Osteocyte (in vitro differentiated cells): ENCODE measurements around the gene SEMA3A. TPM values are rescaled to one million over a fixed set of nuclear protein-coding genes. Genes with fewer than 3 reads are reported as not detected.
"Not testable (repeated sequence)": the region's sequence is repeated elsewhere in the genome, so short reads cannot be mapped to it uniquely, and the experiment has no call there.

Source experiments
- DNase-seq: peaks from one replicate; pipeline ENCODE4 v3.0.0; 2021; ENCODE audit warnings: mixed read lengths; ENCODE audit not compliant: unreplicated experiment; ENCODE audit errors: extremely low spot score
- H3K27ac Mint-ChIP-seq: one replicate; pipeline ENCODE4 v1.8.0; 2021; ENCODE audit warnings: mild to moderate bottlenecking, mixed read lengths; ENCODE audit not compliant: unreplicated experiment
- H3K27me3 Mint-ChIP-seq: one replicate; pipeline ENCODE4 v1.8.0; 2021; ENCODE audit warnings: mixed read lengths; ENCODE audit not compliant: unreplicated experiment
- H3K36me3 Mint-ChIP-seq: one replicate; pipeline ENCODE4 v1.8.0; 2021; ENCODE audit warnings: mixed read lengths; ENCODE audit not compliant: unreplicated experiment
- H3K4me1 Mint-ChIP-seq: one replicate; pipeline ENCODE4 v1.8.0; 2021; ENCODE audit warnings: mixed read lengths; ENCODE audit not compliant: unreplicated experiment
- H3K4me3 Mint-ChIP-seq: one replicate; pipeline ENCODE4 v1.8.0; 2021; ENCODE audit warnings: mild to moderate bottlenecking, moderate library complexity, mixed read lengths; ENCODE audit not compliant: unreplicated experiment
- H3K9me3 Mint-ChIP-seq: one replicate; pipeline ENCODE4 v1.8.0; 2021; ENCODE audit warnings: mixed read lengths; ENCODE audit not compliant: unreplicated experiment
- total RNA-seq: library from RNA; stranded (reverse); gene quantifications from 2 replicates; pipeline ENCODE4 v1.2.1, GENCODE V29; 2021
- TF ChIP-seq, protein P1 (sequence below): fragments of 200-600 bp; sonication (generic); IDR thresholded peaks from 2 replicates; pipeline ENCODE4 v1.5.0; 2021; ENCODE audit warnings: antibody characterized with exemption, mild to moderate bottlenecking, moderate library complexity

The SEMA3A gene
- total RNA-seq, 1 donor from 2014 or later: 2.4 TPM

DNA sequence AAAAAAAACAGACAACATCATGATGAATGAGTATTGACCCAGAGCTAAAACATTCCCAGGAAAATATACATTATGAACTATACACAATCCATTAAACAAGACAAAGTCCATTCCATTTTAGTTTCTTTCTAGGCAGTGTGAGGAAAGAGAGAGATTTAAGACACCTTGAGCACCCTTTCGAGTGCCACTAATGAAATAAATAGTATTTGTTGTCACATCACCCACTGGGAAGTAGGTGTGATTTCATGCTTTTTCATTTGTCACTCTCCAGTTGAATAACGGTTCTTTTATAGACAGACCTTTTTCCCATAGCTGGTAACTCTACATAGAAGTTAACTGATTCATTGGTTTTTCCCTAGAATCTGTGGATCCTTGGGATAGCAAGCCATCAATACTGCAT, 29.9 kb upstream of the SEMA3A start:
- no peak for DNase-seq
- no peak overlapping the region for H3K27ac Mint-ChIP-seq
- H3K27me3 Mint-ChIP-seq: no peaks in the 10 kb centered on the region
- H3K4me1 Mint-ChIP-seq: no peaks in the 10 kb centered on the region
- no peak overlapping the region for H3K4me3 Mint-ChIP-seq
- peaks cover 4% of the 10 kb centered on the region for H3K9me3 Mint-ChIP-seq
- no peaks in the 10 kb centered on the region for H3K36me3 Mint-ChIP-seq
- TF ChIP-seq, protein P1, sequence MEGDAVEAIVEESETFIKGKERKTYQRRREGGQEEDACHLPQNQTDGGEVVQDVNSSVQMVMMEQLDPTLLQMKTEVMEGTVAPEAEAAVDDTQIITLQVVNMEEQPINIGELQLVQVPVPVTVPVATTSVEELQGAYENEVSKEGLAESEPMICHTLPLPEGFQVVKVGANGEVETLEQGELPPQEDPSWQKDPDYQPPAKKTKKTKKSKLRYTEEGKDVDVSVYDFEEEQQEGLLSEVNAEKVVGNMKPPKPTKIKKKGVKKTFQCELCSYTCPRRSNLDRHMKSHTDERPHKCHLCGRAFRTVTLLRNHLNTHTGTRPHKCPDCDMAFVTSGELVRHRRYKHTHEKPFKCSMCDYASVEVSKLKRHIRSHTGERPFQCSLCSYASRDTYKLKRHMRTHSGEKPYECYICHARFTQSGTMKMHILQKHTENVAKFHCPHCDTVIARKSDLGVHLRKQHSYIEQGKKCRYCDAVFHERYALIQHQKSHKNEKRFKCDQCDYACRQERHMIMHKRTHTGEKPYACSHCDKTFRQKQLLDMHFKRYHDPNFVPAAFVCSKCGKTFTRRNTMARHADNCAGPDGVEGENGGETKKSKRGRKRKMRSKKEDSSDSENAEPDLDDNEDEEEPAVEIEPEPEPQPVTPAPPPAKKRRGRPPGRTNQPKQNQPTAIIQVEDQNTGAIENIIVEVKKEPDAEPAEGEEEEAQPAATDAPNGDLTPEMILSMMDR: no peak

DNA sequence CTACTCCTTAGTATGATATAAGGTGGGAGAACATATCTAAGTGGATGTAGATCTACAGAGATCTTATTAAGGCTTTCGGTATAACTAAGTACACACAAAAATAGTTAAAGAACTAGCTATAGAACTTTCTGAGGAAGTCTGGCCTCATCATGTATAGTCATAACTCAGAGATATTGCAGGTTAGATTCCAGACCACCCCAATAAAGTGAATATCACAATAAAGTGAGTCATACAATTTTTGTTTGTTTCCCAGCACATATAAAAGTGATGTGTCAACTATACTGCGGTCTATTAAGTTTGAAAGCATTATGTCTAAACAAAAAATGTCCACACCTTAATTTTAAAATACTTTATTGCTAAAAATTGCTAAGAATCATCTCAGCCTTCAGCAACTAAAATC, 24.7 kb upstream of the SEMA3A start:
- TF ChIP-seq, protein P1: no peak
- H3K27me3 Mint-ChIP-seq: no peaks in the 10 kb centered on the region
- peaks cover 4% of the 10 kb centered on the region for H3K9me3 Mint-ChIP-seq
- no peaks in the 10 kb centered on the region for H3K36me3 Mint-ChIP-seq
- H3K4me1 Mint-ChIP-seq: peaks cover 4% of the 10 kb centered on the region
- no peak for DNase-seq
- no peak overlapping the region for H3K4me3 Mint-ChIP-seq
- H3K27ac Mint-ChIP-seq: no peak overlapping the region

DNA sequence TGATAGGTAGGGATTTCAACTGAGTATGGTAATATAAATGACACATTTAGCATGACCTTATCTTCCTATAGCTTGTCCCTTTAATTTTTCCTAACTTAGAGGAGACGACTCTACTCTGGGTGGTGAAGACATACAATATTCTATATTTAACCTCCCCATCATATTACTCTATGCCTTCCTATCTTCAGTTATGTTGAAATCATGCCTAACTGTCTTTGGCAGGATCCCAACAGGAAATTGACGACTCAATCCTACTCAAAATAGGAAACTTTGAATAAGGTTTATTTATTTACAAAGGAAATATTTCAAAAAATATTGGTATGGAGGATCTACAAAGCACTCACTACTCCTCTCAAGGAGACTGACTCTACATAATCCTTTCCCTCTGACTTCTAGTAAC, 24.1 kb upstream of the SEMA3A start:
- H3K9me3 Mint-ChIP-seq: peaks cover 4% of the 10 kb centered on the region
- no peak overlapping the region for H3K27ac Mint-ChIP-seq
- no peak overlapping the region for H3K4me3 Mint-ChIP-seq
- no peaks in the 10 kb centered on the region for H3K36me3 Mint-ChIP-seq
- no peaks in the 10 kb centered on the region for H3K27me3 Mint-ChIP-seq
- peaks cover 4% of the 10 kb centered on the region for H3K4me1 Mint-ChIP-seq
- DNase-seq: no peak
- TF ChIP-seq, protein P1: no peak

DNA sequence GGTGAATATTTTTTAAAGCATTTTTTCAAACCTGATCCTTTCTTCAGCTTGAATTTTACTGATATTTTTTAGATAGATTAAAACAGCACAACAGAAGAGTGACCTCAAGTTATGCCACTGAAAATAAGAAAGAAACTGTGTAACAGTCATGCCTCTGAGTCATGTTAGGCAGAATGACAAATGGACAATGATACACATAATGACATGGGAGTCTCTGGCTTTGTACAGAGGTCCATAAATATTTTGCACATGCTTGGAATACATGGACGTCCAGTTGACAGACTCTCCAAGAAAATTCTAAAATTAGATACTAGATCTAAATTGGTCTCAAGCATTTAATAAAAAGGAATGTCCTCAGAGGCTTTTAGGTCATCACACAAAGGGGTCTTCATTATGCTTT, 21.9 kb upstream of the SEMA3A start:
- Mint-ChIP-seq H3K9me3 (peaks cover 4% of the 10 kb centered on the region), H3K4me3 (no peak overlapping the region), H3K4me1 (peaks cover 4% of the 10 kb centered on the region), H3K36me3 (no peaks in the 10 kb centered on the region), H3K27me3 (no peaks in the 10 kb centered on the region), H3K27ac (no peak overlapping the region)
- TF ChIP-seq, protein P1: no peak
- no peak for DNase-seq

DNA sequence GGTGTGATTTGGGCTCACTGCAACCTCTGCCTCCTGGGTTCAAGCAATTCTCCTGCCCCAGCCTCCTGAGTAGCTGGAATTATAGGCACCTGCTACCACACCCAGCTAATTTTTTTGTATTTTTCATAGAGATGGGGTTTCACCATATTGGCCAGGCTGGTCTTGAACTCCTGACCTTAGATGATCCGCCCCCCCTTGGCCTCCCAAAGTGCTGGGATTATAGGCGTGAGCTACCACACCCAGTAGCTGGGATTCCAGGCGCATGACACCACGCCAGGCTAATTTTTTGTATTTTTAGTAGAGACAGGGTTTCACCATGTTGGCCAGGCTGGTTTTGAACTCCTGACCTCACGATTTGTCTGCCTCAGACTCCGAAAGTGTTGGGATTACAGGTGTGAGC, 20.2 kb upstream of the SEMA3A start:
- H3K27me3 Mint-ChIP-seq, H3K9me3 Mint-ChIP-seq, H3K36me3 Mint-ChIP-seq, H3K4me3 Mint-ChIP-seq, H3K4me1 Mint-ChIP-seq, H3K27ac Mint-ChIP-seq, DNase-seq: not testable (repeated sequence)

DNA sequence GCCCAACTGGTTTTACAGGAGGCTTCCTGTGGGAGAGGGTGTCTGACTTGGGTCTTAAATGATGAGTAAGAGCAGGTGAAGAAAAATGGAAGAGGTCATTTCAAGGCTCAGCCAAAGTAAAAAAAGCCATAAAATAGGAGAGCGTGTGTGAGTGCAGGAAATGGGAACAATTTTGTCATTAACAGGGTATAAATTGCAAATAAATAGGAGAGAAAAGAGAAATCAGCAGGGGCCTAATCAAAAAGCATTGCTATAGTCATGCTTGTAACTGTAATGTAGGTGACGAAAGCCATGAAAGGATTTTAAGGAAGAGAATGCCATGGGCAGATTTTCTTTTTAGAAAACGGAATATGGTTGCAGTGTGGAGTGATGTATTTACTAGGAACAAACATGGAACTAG, 15.7 kb upstream of the SEMA3A start:
- Mint-ChIP-seq H3K36me3 (no peaks in the 10 kb centered on the region), H3K4me3 (no peak overlapping the region), H3K4me1 (no peaks in the 10 kb centered on the region), H3K27me3 (no peaks in the 10 kb centered on the region), H3K27ac (no peak overlapping the region), H3K9me3 (no peaks in the 10 kb centered on the region)
- DNase-seq: no peak
- TF ChIP-seq, protein P1: no peak
